Adrenal gland (tissue), 19 donors: ENCODE measurements around the gene TTLL5. TPM values are rescaled to one million over a fixed set of nuclear protein-coding genes. Genes with fewer than 3 reads are reported as not detected.

Source experiments
- DNase-seq, 7 donors: peaks; one replicate each; pipeline ENCODE4 v3.0.0-alpha.2; 2019 to 2020
- H3K27ac ChIP-seq, 5 donors: fragments of 200-600 bp; sonication (generic) in 4 of 5; 1 replicate in 3 of 5; 2 replicates in 2 of 5; pipeline versions ENCODE4 v1.5.1 to v1.8.0; 2016 to 2020; ENCODE audit warnings: mild to moderate bottlenecking in 1 of 5
- H3K27me3 ChIP-seq: fragments of 200-600 bp; 2 replicates; pipeline ENCODE4 v1.8.0; 2021
- H3K36me3 ChIP-seq, 2 donors: fragments of 200-600 bp; replicated peaks in 1 of 2; 1 replicate in 1 of 2; 2 replicates in 1 of 2; pipeline versions ENCODE4 v1.5.1 to v1.8.0; 2018 to 2022
- H3K4me1 ChIP-seq, 2 donors: fragments of 200-600 bp; replicated peaks in 1 of 2; 1 replicate in 1 of 2; 2 replicates in 1 of 2; pipeline versions ENCODE4 v1.5.1 to v1.8.0; 2018 to 2021
- H3K4me3 ChIP-seq, 4 donors: fragments of 200-600 bp; sonication (generic) in 3 of 4; one replicate each; pipeline ENCODE4 v1.5.1; 2016 to 2018
- H3K9me3 ChIP-seq, 3 donors: fragments of 200-600 bp; sonication (generic) in 1 of 3; replicated peaks in 1 of 3; 1 replicate in 2 of 3; 2 replicates in 1 of 3; pipeline versions ENCODE4 v1.5.1 to v1.8.0; 2016 to 2021
- CTCF ChIP-seq, 6 experiments: fragments of 450-650 bp in 4 of 6; fragments of 200-600 bp in 2 of 6; sonication (generic) in 1 of 6; IDR thresholded peaks; 1 replicate in 5 of 6; 2 replicates in 1 of 6; pipeline versions ENCODE4 v1.5.1 to v1.8.0; 2016 to 2021; ENCODE audit warnings: antibody characterized with exemption in 6 of 6, mild to moderate bottlenecking in 2 of 6, moderate library complexity in 1 of 6
- POLR2A ChIP-seq, 2 donors: fragments of 450-650 bp; IDR thresholded peaks; one replicate each; pipeline ENCODE4 v1.6.1; 2017; ENCODE audit warnings: antibody characterized with exemption in 2 of 2, mild to moderate bottlenecking in 2 of 2, moderate library complexity in 1 of 2
- WGBS, 4 donors: extraction: QIAGEN DNeasy Blood & Tissue Kit in 2 of 4; methylation state at CpG; one replicate each; pipeline versions ENCODE4 v1.1.5 to v1.1.7; 2013 to 2017; 5-methylcytosine and 5-hydroxymethylcytosine counted together
- intact Hi-C, 2 donors: fragments of 100-400 bp; cut with DNase I; formaldehyde crosslinking; loops; one replicate each; pipeline versions ENCODE4 v1.14.1 to v1.15.0; 2022 to 2023
- long read RNA-seq, 10 donors: library from polyadenylated mRNA in 3 of 10; unstranded in 2 of 10; stranded (forward) in 1 of 10; transcript quantifications; one replicate each; pipeline ENCODE4 v2.0.0 and lab custom pipeline, GENCODE V29; 2021 to 2026
- polyA plus RNA-seq, 3 donors: library from polyadenylated mRNA; stranded (reverse); fragments of 200-250 nt in 2 of 3; fragments of 350-450 nt in 1 of 3; fragmentation: Illumina TruSeq in 1 of 3; extraction: RNeasy Lipid Tissue Mini Kit (QIAGEN cat#74804) in 1 of 3; gene quantifications; one replicate each; pipeline ENCODE4 v1.2.3, GENCODE V29; 2013 to 2014
- total RNA-seq, 9 donors: library from RNA; depleted of rRNA in 4 of 9; stranded (reverse); fragments of >200 nt in 4 of 9; fragments of 120-200 nt in 1 of 9; fragmentation: NEBNext Ultra II Directional in 1 of 9; extraction: Animal tissue kit (Norgen Biotek cat#: 25700) in 1 of 9; gene quantifications; one replicate each; pipeline versions ENCODE4 v1.1.0 to v1.2.4, GENCODE V29; 2013 to 2023
- donor health status: healthy with polysubstance abuse.
- donor health status: Bipolar disorder and iron deficiency.
- donor health status: DM: yes; HTN: yes; CAD: no.
- donor health status: DM: no; HTN: no; CAD: no.
- donor health status: DM: no; HTN: no; CAD: no.
- donor health status: DM: yes; HTN: yes; CAD: no.

Gene TTLL5, protein sequence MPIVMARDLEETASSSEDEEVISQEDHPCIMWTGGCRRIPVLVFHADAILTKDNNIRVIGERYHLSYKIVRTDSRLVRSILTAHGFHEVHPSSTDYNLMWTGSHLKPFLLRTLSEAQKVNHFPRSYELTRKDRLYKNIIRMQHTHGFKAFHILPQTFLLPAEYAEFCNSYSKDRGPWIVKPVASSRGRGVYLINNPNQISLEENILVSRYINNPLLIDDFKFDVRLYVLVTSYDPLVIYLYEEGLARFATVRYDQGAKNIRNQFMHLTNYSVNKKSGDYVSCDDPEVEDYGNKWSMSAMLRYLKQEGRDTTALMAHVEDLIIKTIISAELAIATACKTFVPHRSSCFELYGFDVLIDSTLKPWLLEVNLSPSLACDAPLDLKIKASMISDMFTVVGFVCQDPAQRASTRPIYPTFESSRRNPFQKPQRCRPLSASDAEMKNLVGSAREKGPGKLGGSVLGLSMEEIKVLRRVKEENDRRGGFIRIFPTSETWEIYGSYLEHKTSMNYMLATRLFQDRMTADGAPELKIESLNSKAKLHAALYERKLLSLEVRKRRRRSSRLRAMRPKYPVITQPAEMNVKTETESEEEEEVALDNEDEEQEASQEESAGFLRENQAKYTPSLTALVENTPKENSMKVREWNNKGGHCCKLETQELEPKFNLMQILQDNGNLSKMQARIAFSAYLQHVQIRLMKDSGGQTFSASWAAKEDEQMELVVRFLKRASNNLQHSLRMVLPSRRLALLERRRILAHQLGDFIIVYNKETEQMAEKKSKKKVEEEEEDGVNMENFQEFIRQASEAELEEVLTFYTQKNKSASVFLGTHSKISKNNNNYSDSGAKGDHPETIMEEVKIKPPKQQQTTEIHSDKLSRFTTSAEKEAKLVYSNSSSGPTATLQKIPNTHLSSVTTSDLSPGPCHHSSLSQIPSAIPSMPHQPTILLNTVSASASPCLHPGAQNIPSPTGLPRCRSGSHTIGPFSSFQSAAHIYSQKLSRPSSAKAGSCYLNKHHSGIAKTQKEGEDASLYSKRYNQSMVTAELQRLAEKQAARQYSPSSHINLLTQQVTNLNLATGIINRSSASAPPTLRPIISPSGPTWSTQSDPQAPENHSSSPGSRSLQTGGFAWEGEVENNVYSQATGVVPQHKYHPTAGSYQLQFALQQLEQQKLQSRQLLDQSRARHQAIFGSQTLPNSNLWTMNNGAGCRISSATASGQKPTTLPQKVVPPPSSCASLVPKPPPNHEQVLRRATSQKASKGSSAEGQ (N-terminal part only)
- total RNA-seq (10 to 100 TPM; 13.5 to 34.0 (median 24.6) TPM), polyA plus RNA-seq (10 to 100 TPM; 12.7 to 30.1 (median 18.6) TPM)
- long read RNA-seq, donor 1, partial matches to known transcripts: 0 of 1 reads
- long read RNA-seq, donor 1, other reads (novel, unspliced or antisense): 0 of 1 reads
- long read RNA-seq, donor 2, partial matches to known transcripts: 33 of 183 reads
- long read RNA-seq, donor 2, other reads (novel, unspliced or antisense): 150 of 183 reads
- long read RNA-seq, donor 3, partial matches to known transcripts: 202 of 211 reads
- long read RNA-seq, donor 3, other reads (novel, unspliced or antisense): 9 of 211 reads
- long read RNA-seq, donor 4, partial matches to known transcripts: 1 of 4 reads
- long read RNA-seq, donor 4, other reads (novel, unspliced or antisense): 3 of 4 reads
- long read RNA-seq, donor 5, partial matches to known transcripts: 2 of 9 reads
- long read RNA-seq, donor 5, other reads (novel, unspliced or antisense): 7 of 9 reads
- long read RNA-seq, donor 6, partial matches to known transcripts: 0 of 2 reads
- long read RNA-seq, donor 6, other reads (novel, unspliced or antisense): 2 of 2 reads
- long read RNA-seq, donor 7: 0 reads
- long read RNA-seq, donor 8: 0 reads
- long read RNA-seq, donor 9: 0 reads
- long read RNA-seq, donor 10: 0 reads

- 0 to 1% (median 0%) methylated on average over 46 to 60 of the region's 60 CpGs for WGBS, 4 donors
- no peaks in the 10 kb centered on the region for H3K9me3 ChIP-seq
- no peaks in the 10 kb centered on the region for H3K27me3 ChIP-seq
- peak; percentile 95 to 99 (median 98) for DNase-seq
- peak within 1 kb of the TSS; percentile 14 to 87 (median 69) for H3K27ac ChIP-seq
- H3K4me1 ChIP-seq: peaks cover 18 to 46% of the 10 kb centered on the region in 2 donors
- intact Hi-C loops: no loop called here
- peak; percentile 36 to 70 for TF ChIP-seq POLR2A (IDR thresholded peaks at IDR 0.05)
- TF ChIP-seq CTCF (IDR thresholded peaks at IDR 0.05): no peak
- H3K36me3 ChIP-seq: peaks cover 0 to 3% of the 10 kb centered on the region in 2 donors
- H3K4me3 ChIP-seq: peak within 1 kb of the TSS; percentile 49 to 89 (median 68)
These were observed at the start of gene TTLL5, which contains the start of gene ERG28 for GRCh38 chr14:75660630-75661498. TSS of gene TTLL5 (plus strand) at chr14:75661246. CDS start at chr14:75663150, 1,904 bp downstream. TSS of gene ERG28 (minus strand) at chr14:75660876. CDS start at chr14:75657502, 3,374 bp downstream.

DNA sequence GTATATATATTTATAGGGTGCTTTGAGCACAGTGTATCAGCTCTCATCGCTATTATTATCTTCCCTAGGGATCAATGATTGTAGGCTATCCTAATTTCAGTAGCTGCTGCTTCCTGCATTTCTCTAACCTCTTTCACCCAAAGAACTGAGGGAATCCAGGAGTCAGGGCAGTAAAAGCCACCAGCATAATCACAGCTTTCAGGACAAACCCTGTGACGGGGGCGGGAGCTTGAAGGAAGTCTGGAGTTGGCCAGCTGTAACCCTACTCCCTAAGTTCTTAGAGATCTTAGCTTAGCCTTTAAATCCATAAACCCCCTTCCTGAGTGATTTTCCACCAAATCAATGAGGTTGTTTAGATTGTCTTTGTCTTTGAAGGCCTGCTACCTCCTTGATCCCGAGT is 48.9 kb upstream of the TTLL5 start:
- Histone ChIP-seq H3K4me1 (peaks cover 30 to 45% of the 10 kb centered on the region in 2 donors), H3K36me3 (no peaks in the 10 kb centered on the region), H3K4me3 (no peak overlapping the region), H3K27me3 (no peaks in the 10 kb centered on the region), H3K27ac (peak overlapping the region in 3 of 5 donors; percentile 29 to 82 (median 81)), H3K9me3 (no peaks in the 10 kb centered on the region)
- no peak for TF ChIP-seq POLR2A (IDR thresholded peaks at IDR 0.05)
- TF ChIP-seq CTCF (IDR thresholded peaks at IDR 0.05): no peak
- intact Hi-C loops: no loop called here
- WGBS, 4 donors: 66 to 82% (median 74%) methylated on average over 4 of the region's 4 CpGs
- DNase-seq: no peak

DNA sequence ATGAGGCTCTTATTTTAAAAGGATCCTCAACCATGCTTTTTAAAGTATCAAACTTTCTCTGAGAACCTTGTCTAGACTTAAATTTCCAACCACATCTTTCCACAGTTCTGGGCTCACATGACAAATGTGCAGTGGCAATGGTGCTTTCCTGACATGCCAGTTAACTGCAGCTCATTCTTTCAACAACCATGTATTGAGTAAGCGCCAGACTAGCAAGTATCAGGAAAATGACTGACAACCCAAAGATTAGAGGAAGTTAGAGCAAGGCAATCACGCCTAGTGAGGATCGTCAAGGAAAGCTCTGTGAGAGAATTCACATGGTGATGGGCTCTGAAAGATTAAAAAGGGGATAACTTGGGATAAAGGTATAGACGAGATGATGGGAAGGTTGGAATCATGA is 46.9 kb upstream of the TTLL5 start:
- Histone ChIP-seq H3K4me3 (no peak overlapping the region), H3K36me3 (no peaks in the 10 kb centered on the region), H3K4me1 (peaks cover 27 to 43% of the 10 kb centered on the region in 2 donors), H3K27me3 (no peaks in the 10 kb centered on the region), H3K27ac (peak overlapping the region in 3 of 5 donors; percentile 46 to 70 (median 63)), H3K9me3 (no peaks in the 10 kb centered on the region)
- 62 to 68% (median 63%) methylated on average over 4 of the region's 4 CpGs for WGBS, 4 donors
- TF ChIP-seq CTCF (IDR thresholded peaks at IDR 0.05): no peak
- TF ChIP-seq POLR2A (IDR thresholded peaks at IDR 0.05): no peak
- intact Hi-C loops: no loop called here
- DNase-seq: no peak
